ENCODE data around the gene LHFPL3.

LHFPL3 gene

GRCh38 chr7:104414216-104414615, 85.8 kb downstream of the LHFPL3 start:
- Histone ChIP-seq H3K79me2 (ENCODE audit: low read length) (no peaks in the 10 kb centered on the region), H3K9ac (ENCODE audit: low read length) (no peak overlapping the region), H2AFZ (ENCODE audit: low read length) (no peak overlapping the region), H3K27ac (ENCODE audit: low read length) (no peak overlapping the region), H3K9me3 (replicated peaks; ENCODE audit: insufficient read depth, low read length) (no peaks in the 10 kb centered on the region), H3F3A (ENCODE audit: insufficient read depth, low read length) (no peaks in the 10 kb centered on the region), H3K9me2 (replicated peaks; ENCODE audit: insufficient read depth, low read length) (no peaks in the 10 kb centered on the region), H3K4me3 (ENCODE audit: low read length) (no peak overlapping the region), H3K4me2 (ENCODE audit: low read depth, low read length) (no peak overlapping the region), H3K4me1 (ENCODE audit: low read length) (no peaks in the 10 kb centered on the region), H3K36me3 (replicated peaks; ENCODE audit: insufficient read depth, low read length) (no peaks in the 10 kb centered on the region), H4K20me1 (ENCODE audit: insufficient read depth, low read length) (no peaks in the 10 kb centered on the region), H3K27me3 (replicated peaks; ENCODE audit: insufficient read depth, low read length) (no peaks in the 10 kb centered on the region)
- TF ChIP-seq EZH2phosphoT487 (IDR thresholded peaks at IDR 0.05; ENCODE audit: low read length): no peak
- no peak for TF ChIP-seq CTCF (IDR thresholded peaks at IDR 0.05; ENCODE audit: low read length)
- no peak for TF ChIP-seq EZH2 (optimal IDR thresholded peaks at IDR 0.05; ENCODE audit: low read depth, low read length)
- DNase-seq: no peak

GRCh38 chr7:104415700-104416099, 87.3 kb downstream of the LHFPL3 start:
- Histone ChIP-seq H3K36me3 (replicated peaks; ENCODE audit: insufficient read depth, low read length) (no peaks in the 10 kb centered on the region), H3K4me1 (ENCODE audit: low read length) (no peaks in the 10 kb centered on the region), H3K27me3 (replicated peaks; ENCODE audit: insufficient read depth, low read length) (no peaks in the 10 kb centered on the region), H3K27ac (ENCODE audit: low read length) (no peak overlapping the region), H3K9me2 (replicated peaks; ENCODE audit: insufficient read depth, low read length) (no peaks in the 10 kb centered on the region), H3F3A (ENCODE audit: insufficient read depth, low read length) (no peaks in the 10 kb centered on the region), H3K4me3 (ENCODE audit: low read length) (no peak overlapping the region), H4K20me1 (ENCODE audit: insufficient read depth, low read length) (no peaks in the 10 kb centered on the region), H3K4me2 (ENCODE audit: low read depth, low read length) (no peak overlapping the region), H2AFZ (ENCODE audit: low read length) (no peak overlapping the region), H3K9me3 (replicated peaks; ENCODE audit: insufficient read depth, low read length) (no peaks in the 10 kb centered on the region), H3K9ac (ENCODE audit: low read length) (no peak overlapping the region), H3K79me2 (ENCODE audit: low read length) (no peaks in the 10 kb centered on the region)
- no peak for DNase-seq
- TF ChIP-seq EZH2 (optimal IDR thresholded peaks at IDR 0.05; ENCODE audit: low read depth, low read length): no peak
- no peak for TF ChIP-seq EZH2phosphoT487 (IDR thresholded peaks at IDR 0.05; ENCODE audit: low read length)
- no peak for TF ChIP-seq CTCF (IDR thresholded peaks at IDR 0.05; ENCODE audit: low read length)

GRCh38 chr7:104416866-104417393, 88.5 kb downstream of the LHFPL3 start:
- H3K27me3 ChIP-seq (replicated peaks; ENCODE audit: insufficient read depth, low read length): no peaks in the 10 kb centered on the region
- H3K4me3 ChIP-seq (ENCODE audit: low read length): no peak overlapping the region
- H2AFZ ChIP-seq (ENCODE audit: low read length): no peak overlapping the region

More at GRCh38 chr7:104416866-104417393, 88.5 kb downstream of the LHFPL3 start:
- H3K9me3 ChIP-seq (replicated peaks; ENCODE audit: insufficient read depth, low read length): no peaks in the 10 kb centered on the region
- H4K20me1 ChIP-seq (ENCODE audit: insufficient read depth, low read length): no peaks in the 10 kb centered on the region
- H3K4me2 ChIP-seq (ENCODE audit: low read depth, low read length): no peak overlapping the region
- no peaks in the 10 kb centered on the region for H3F3A ChIP-seq (ENCODE audit: insufficient read depth, low read length)
- no peak for TF ChIP-seq EZH2phosphoT487 (IDR thresholded peaks at IDR 0.05; ENCODE audit: low read length)
- no peak for TF ChIP-seq EZH2 (optimal IDR thresholded peaks at IDR 0.05; ENCODE audit: low read depth, low read length)
- no peak for TF ChIP-seq CTCF (IDR thresholded peaks at IDR 0.05; ENCODE audit: low read length)
- H3K9ac ChIP-seq (ENCODE audit: low read length): no peak overlapping the region
- no peaks in the 10 kb centered on the region for H3K9me2 ChIP-seq (replicated peaks; ENCODE audit: insufficient read depth, low read length)
- no peaks in the 10 kb centered on the region for H3K36me3 ChIP-seq (replicated peaks; ENCODE audit: insufficient read depth, low read length)
- no peaks in the 10 kb centered on the region for H3K4me1 ChIP-seq (ENCODE audit: low read length)
- H3K79me2 ChIP-seq (ENCODE audit: low read length): no peaks in the 10 kb centered on the region
- no peak for DNase-seq
- H3K27ac ChIP-seq (ENCODE audit: low read length): no peak overlapping the region
